Epidermal melanocyte (primary cell): Measurements from ENCODE around the gene OSBPL2.

Experiments used
- DNase-seq: peaks from one replicate; pipeline ENCODE4 v3.0.0; 2011; ENCODE audit warnings: low spot score; ENCODE audit not compliant: insufficient read length

OSBPL2 gene

GRCh38 chr20:62282877-62283503 lies 44.7 kb downstream of the OSBPL2 start:
- DNase-seq, result no peak

GRCh38 chr20:62284448-62284847 lies 46.1 kb downstream of the OSBPL2 start:
- no peak for DNase-seq

GRCh38 chr20:62285151-62285550 lies 46.8 kb downstream of the OSBPL2 start:
- DNase-seq, result no peak

- no peak for DNase-seq
Measured at GRCh38 chr20:62285722-62286121, 47.4 kb downstream of the OSBPL2 start.

- DNase-seq, result no peak
Measured at GRCh38 chr20:62286493-62287064, 48.3 kb downstream of the OSBPL2 start.

- no peak for DNase-seq
Measured at GRCh38 chr20:62287129-62287528, 48.8 kb downstream of the OSBPL2 start.

GRCh38 chr20:62287759-62288534 lies 49.6 kb downstream of the OSBPL2 start:
- no peak for DNase-seq

- no peak for DNase-seq
Measured at GRCh38 chr20:62288535-62289105, 50.3 kb downstream of the OSBPL2 start.

GRCh38 chr20:62289131-62289530 lies 50.8 kb downstream of the OSBPL2 start:
- DNase-seq, result no peak

- no peak for DNase-seq
Measured at GRCh38 chr20:62289898-62290297, 51.6 kb downstream of the OSBPL2 start.

GRCh38 chr20:62291251-62292066 lies 53.1 kb downstream of the OSBPL2 start:
- no peak for DNase-seq

GRCh38 chr20:62292108-62292507 lies 53.8 kb downstream of the OSBPL2 start:
- DNase-seq, result no peak

- DNase-seq, result no peak
Measured at GRCh38 chr20:62293111-62293784, 54.9 kb downstream of the OSBPL2 start.

- no peak for DNase-seq
Measured at GRCh38 chr20:62293946-62294345, 55.6 kb downstream of the OSBPL2 start.

GRCh38 chr20:62294516-62294915 lies 56.2 kb downstream of the OSBPL2 start:
- DNase-seq, result no peak

GRCh38 chr20:62296724-62297448 lies 58.6 kb downstream of the OSBPL2 start:
- DNase-seq, result no peak

- no peak for DNase-seq
Measured at GRCh38 chr20:62297449-62298227, 59.3 kb downstream of the OSBPL2 start.

GRCh38 chr20:62298577-62299249 lies 60.4 kb downstream of the OSBPL2 start:
- DNase-seq, result no peak

- DNase-seq, result no peak
Measured at GRCh38 chr20:62299666-62300236, 61.4 kb downstream of the OSBPL2 start.
